Gastrocnemius medialis (tissue), 4 donors: ENCODE results near the gene ABCG2.

ENCODE experiments used
- POLR2A ChIP-seq, 2 donors: fragments of 450-650 bp; IDR thresholded peaks; one replicate each; pipeline ENCODE4 v1.6.1; 2017; ENCODE audit warnings: antibody characterized with exemption in 2 of 2, mild to moderate bottlenecking in 2 of 2, moderate library complexity in 2 of 2
- TF ChIP-seq, protein P1 (sequence below), 5 experiments: fragments of 450-650 bp in 3 of 5; fragments of 200-600 bp in 2 of 5; sonication (generic) in 2 of 5; IDR thresholded peaks in 4 of 5; conservative IDR thresholded peaks in 1 of 5; 1 replicate in 4 of 5; 2 replicates in 1 of 5; pipeline ENCODE4 v1.5.1; 2016 to 2019; ENCODE audit warnings: antibody characterized with exemption in 5 of 5, mild to moderate bottlenecking in 3 of 5, moderate library complexity in 3 of 5

DNA sequence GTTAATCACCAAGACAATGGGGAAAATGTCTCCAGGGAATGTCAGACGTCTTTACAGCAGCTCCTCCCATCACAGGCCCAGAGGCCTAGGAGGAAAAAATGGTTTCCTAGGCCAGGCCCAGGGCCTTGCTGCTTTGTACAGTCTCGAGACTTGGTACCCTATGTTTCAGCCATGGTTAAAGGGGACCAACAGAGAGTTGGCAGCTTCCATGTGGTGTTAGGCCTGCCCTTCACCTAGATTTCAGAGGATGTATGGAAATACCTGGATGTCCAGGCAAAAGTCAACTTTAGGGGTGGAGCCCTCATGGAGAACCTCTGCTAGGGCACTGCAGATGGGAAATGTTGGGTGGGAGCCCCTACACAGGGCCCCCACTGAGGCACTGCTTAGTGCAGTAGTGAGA is 38.5 kb downstream of the ABCG2 start:
- TF ChIP-seq, protein P1, sequence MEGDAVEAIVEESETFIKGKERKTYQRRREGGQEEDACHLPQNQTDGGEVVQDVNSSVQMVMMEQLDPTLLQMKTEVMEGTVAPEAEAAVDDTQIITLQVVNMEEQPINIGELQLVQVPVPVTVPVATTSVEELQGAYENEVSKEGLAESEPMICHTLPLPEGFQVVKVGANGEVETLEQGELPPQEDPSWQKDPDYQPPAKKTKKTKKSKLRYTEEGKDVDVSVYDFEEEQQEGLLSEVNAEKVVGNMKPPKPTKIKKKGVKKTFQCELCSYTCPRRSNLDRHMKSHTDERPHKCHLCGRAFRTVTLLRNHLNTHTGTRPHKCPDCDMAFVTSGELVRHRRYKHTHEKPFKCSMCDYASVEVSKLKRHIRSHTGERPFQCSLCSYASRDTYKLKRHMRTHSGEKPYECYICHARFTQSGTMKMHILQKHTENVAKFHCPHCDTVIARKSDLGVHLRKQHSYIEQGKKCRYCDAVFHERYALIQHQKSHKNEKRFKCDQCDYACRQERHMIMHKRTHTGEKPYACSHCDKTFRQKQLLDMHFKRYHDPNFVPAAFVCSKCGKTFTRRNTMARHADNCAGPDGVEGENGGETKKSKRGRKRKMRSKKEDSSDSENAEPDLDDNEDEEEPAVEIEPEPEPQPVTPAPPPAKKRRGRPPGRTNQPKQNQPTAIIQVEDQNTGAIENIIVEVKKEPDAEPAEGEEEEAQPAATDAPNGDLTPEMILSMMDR (IDR thresholded peaks at IDR 0.05 in 4 of 5, conservative IDR thresholded peaks at IDR 0.05 in 1 of 5), result no peak
- no peak for TF ChIP-seq POLR2A (IDR thresholded peaks at IDR 0.05)
